Measurements from ENCODE around the gene GPR160. TPM values are rescaled to one million over a fixed set of nuclear protein-coding genes. Genes with fewer than 3 reads are reported as not detected.
"Not testable (repeated sequence)": the region's sequence is repeated elsewhere in the genome, so short reads cannot be mapped to it uniquely, and the experiment has no call there.

Gene GPR160
- total and polyA plus RNA-seq, 3 donors from 2014 or later = 3.9 to 10.4 (median 4.2) TPM

- 66% methylated on average over 7 of the region's 7 CpGs for WGBS, 2 donors
- H3K36me3 ChIP-seq (ENCODE audit: low read depth, missing control alignments) = no peaks in the 10 kb centered on the region
- no peaks in the 10 kb centered on the region for H3K27me3 ChIP-seq
- no peak overlapping the region for H3K27ac ChIP-seq
- DNase-seq = no peak
- H3K9me3 ChIP-seq = no peaks in the 10 kb centered on the region
- no peak overlapping the region for H3K4me3 ChIP-seq
- intact Hi-C loops (cut with DNase I; ENCODE audit: low total_unique reads) = no loop called here
- no peak for TF ChIP-seq CTCF (IDR thresholded peaks at IDR 0.05)
- TF ChIP-seq POLR2A (IDR thresholded peaks at IDR 0.05) = no peak
- H3K4me1 ChIP-seq = no peaks in the 10 kb centered on the region
Observed at GRCh38 chr3:170012683-170013400, 25.0 kb upstream of the GPR160 start.

- 80 to 85% methylated on average over 3 of the region's 3 CpGs for WGBS, 2 donors
- TF ChIP-seq CTCF (IDR thresholded peaks at IDR 0.05) = no peak
- TF ChIP-seq POLR2A (IDR thresholded peaks at IDR 0.05) = no peak
Observed at GRCh38 chr3:170016057-170016456, 21.7 kb upstream of the GPR160 start.

GRCh38 chr3:170019306-170019705 lies 18.5 kb upstream of the GPR160 start:
- intact Hi-C loops (cut with DNase I; ENCODE audit: low total_unique reads); H3K4me1 ChIP-seq; H3K36me3 ChIP-seq (ENCODE audit: low read depth, missing control alignments); H3K4me3 ChIP-seq; DNase-seq; H3K27me3 ChIP-seq; H3K27ac ChIP-seq; H3K9me3 ChIP-seq: not testable (repeated sequence)
- 64 to 71% methylated on average over 4 of the region's 4 CpGs for WGBS, 2 donors

More at GRCh38 chr3:170016057-170016456, 21.7 kb upstream of the GPR160 start:
- Histone ChIP-seq H3K27me3 (no peaks in the 10 kb centered on the region), H3K27ac (no peak overlapping the region), H3K9me3 (no peaks in the 10 kb centered on the region), H3K4me1 (no peaks in the 10 kb centered on the region), H3K4me3 (no peak overlapping the region), H3K36me3 (ENCODE audit: low read depth, missing control alignments) (no peaks in the 10 kb centered on the region)
- intact Hi-C loops (cut with DNase I; ENCODE audit: low total_unique reads) = no loop called here
- DNase-seq = no peak

- no peaks in the 10 kb centered on the region for H3K27me3 ChIP-seq
- H3K4me3 ChIP-seq = no peak overlapping the region
- no peaks in the 10 kb centered on the region for H3K9me3 ChIP-seq
- TF ChIP-seq CTCF (IDR thresholded peaks at IDR 0.05) (no peak), POLR2A (IDR thresholded peaks at IDR 0.05) (no peak)
- no peak overlapping the region for H3K27ac ChIP-seq
- H3K36me3 ChIP-seq (ENCODE audit: low read depth, missing control alignments) = no peaks in the 10 kb centered on the region
- intact Hi-C loops (cut with DNase I; ENCODE audit: low total_unique reads) = no loop called here
- no peaks in the 10 kb centered on the region for H3K4me1 ChIP-seq
- WGBS, 2 donors = 81 to 88% methylated on average over 3 of the region's 3 CpGs
- no peak for DNase-seq
Observed at GRCh38 chr3:170021083-170021482, 16.7 kb upstream of the GPR160 start.

GRCh38 chr3:170022336-170022735 lies 15.5 kb upstream of the GPR160 start:
- DNase-seq = no peak
- intact Hi-C loops (cut with DNase I; ENCODE audit: low total_unique reads) = no loop called here
- WGBS, 2 donors = 90 to 92% methylated on average over 4 of the region's 4 CpGs
- TF ChIP-seq CTCF (IDR thresholded peaks at IDR 0.05) = no peak
- TF ChIP-seq POLR2A (IDR thresholded peaks at IDR 0.05) = no peak
- H3K27me3 ChIP-seq = no peaks in the 10 kb centered on the region
- H3K4me3 ChIP-seq = no peak overlapping the region
- no peaks in the 10 kb centered on the region for H3K36me3 ChIP-seq (ENCODE audit: low read depth, missing control alignments)
- no peak overlapping the region for H3K27ac ChIP-seq
- H3K9me3 ChIP-seq = no peaks in the 10 kb centered on the region
- no peaks in the 10 kb centered on the region for H3K4me1 ChIP-seq

All from testis (tissue), 3 donors.